ENCODE data around the gene SLC12A1. TPM values are rescaled to one million over a fixed set of nuclear protein-coding genes. Genes with fewer than 3 reads are reported as not detected.

SLC12A1 gene
- total and polyA plus RNA-seq, 2 experiments from 2014 or later = 0.57 to 0.59 TPM

GRCh38 chr15:48265135-48265534 is 59.0 kb downstream of the SLC12A1 start:
- Histone ChIP-seq H3K79me2 (replicated peaks; ENCODE audit: insufficient read depth) (no peaks in the 10 kb centered on the region), H3K4me3 (no peak overlapping the region), H4K20me1 (replicated peaks; ENCODE audit: insufficient read depth) (no peaks in the 10 kb centered on the region), H3K4me2 (peak overlapping the region; percentile 61; the same call in 1 of the 2 replicates), H3K4me1 (ENCODE audit: insufficient read depth) (peaks cover 54% of the 10 kb centered on the region), H3K27ac (ENCODE audit: low read depth) (no peak overlapping the region), H2AFZ (no peak overlapping the region), H3F3A (replicated peaks; ENCODE audit: low read depth) (no peaks in the 10 kb centered on the region), H3K36me3 (ENCODE audit: insufficient read depth) (no peaks in the 10 kb centered on the region), H3K9me2 (ENCODE audit: insufficient read depth) (no peaks in the 10 kb centered on the region), H3K27me3 (ENCODE audit: insufficient read depth) (no peaks in the 10 kb centered on the region)
- TF ChIP-seq CREB1 (CRISPR knock-in tag; IDR thresholded peaks at IDR 0.05; ENCODE audit: low read depth) (no peak), ZNF462 (CRISPR knock-in tag; IDR thresholded peaks at IDR 0.05) (no peak), EZH2phosphoT487 (IDR thresholded peaks at IDR 0.05; ENCODE audit: unreplicated experiment) (no peak), EZH2 (IDR thresholded peaks at IDR 0.05; ENCODE audit: low read depth, unreplicated experiment) (no peak)
- DNase-seq (ENCODE audit: low spot score) (no peak), ATAC-seq (no peak)
- Mint-ChIP-seq H3K27me3 (ENCODE audit: insufficient read depth, low read depth, poor library complexity) (no peaks in the 10 kb centered on the region), H3K9me3 (no peaks in the 10 kb centered on the region), H3K27ac (no peak overlapping the region), H3K36me3 (ENCODE audit: low read depth) (no peaks in the 10 kb centered on the region), H3K4me1 (peaks cover 54% of the 10 kb centered on the region), H3K4me3 (no peak overlapping the region)

- Histone ChIP-seq H3K4me1 (ENCODE audit: insufficient read depth) (peaks cover 54% of the 10 kb centered on the region), H3K9me2 (ENCODE audit: insufficient read depth) (no peaks in the 10 kb centered on the region), H3K36me3 (ENCODE audit: insufficient read depth) (no peaks in the 10 kb centered on the region), H4K20me1 (replicated peaks; ENCODE audit: insufficient read depth) (no peaks in the 10 kb centered on the region), H3F3A (replicated peaks; ENCODE audit: low read depth) (no peaks in the 10 kb centered on the region), H3K79me2 (replicated peaks; ENCODE audit: insufficient read depth) (no peaks in the 10 kb centered on the region), H2AFZ (peak overlapping the region; percentile 7; the same call in 1 of the 2 replicates), H3K27ac (ENCODE audit: low read depth) (no peak overlapping the region), H3K4me3 (no peak overlapping the region), H3K4me2 (peak overlapping the region; percentile 61; the same call in 1 of the 2 replicates), H3K27me3 (ENCODE audit: insufficient read depth) (no peaks in the 10 kb centered on the region)
- no peak overlapping the region for H3K27ac Mint-ChIP-seq
- no peaks in the 10 kb centered on the region for H3K27me3 Mint-ChIP-seq (ENCODE audit: insufficient read depth, low read depth, poor library complexity)
- no peak for DNase-seq (ENCODE audit: low spot score)
- H3K36me3 Mint-ChIP-seq (ENCODE audit: low read depth) = no peaks in the 10 kb centered on the region
- peaks cover 54% of the 10 kb centered on the region for H3K4me1 Mint-ChIP-seq
- ATAC-seq = no peak
- H3K9me3 Mint-ChIP-seq = no peaks in the 10 kb centered on the region
- H3K4me3 Mint-ChIP-seq = no peak overlapping the region
- TF ChIP-seq ZNF462 (CRISPR knock-in tag; IDR thresholded peaks at IDR 0.05) (no peak), CREB1 (CRISPR knock-in tag; IDR thresholded peaks at IDR 0.05; ENCODE audit: low read depth) (no peak), JUNB (IDR thresholded peaks at IDR 0.05; ENCODE audit: unreplicated experiment) (no peak), EZH2phosphoT487 (IDR thresholded peaks at IDR 0.05; ENCODE audit: unreplicated experiment) (no peak)
Measured at GRCh38 chr15:48266024-48266689, 60.1 kb downstream of the SLC12A1 start.

All from GM23338 (cell line).